ENCODE measurements around the gene RBCK1. TPM values are rescaled to one million over a fixed set of nuclear protein-coding genes. Genes with fewer than 3 reads are reported as not detected.

RBCK1 gene
- total and polyA plus RNA-seq, 9 of the 15 experiments (the other 6 are each of a cell fraction or from before 2014, with no cell fraction given): 5.9 to 59.3 (median 26.5) TPM

DNA sequence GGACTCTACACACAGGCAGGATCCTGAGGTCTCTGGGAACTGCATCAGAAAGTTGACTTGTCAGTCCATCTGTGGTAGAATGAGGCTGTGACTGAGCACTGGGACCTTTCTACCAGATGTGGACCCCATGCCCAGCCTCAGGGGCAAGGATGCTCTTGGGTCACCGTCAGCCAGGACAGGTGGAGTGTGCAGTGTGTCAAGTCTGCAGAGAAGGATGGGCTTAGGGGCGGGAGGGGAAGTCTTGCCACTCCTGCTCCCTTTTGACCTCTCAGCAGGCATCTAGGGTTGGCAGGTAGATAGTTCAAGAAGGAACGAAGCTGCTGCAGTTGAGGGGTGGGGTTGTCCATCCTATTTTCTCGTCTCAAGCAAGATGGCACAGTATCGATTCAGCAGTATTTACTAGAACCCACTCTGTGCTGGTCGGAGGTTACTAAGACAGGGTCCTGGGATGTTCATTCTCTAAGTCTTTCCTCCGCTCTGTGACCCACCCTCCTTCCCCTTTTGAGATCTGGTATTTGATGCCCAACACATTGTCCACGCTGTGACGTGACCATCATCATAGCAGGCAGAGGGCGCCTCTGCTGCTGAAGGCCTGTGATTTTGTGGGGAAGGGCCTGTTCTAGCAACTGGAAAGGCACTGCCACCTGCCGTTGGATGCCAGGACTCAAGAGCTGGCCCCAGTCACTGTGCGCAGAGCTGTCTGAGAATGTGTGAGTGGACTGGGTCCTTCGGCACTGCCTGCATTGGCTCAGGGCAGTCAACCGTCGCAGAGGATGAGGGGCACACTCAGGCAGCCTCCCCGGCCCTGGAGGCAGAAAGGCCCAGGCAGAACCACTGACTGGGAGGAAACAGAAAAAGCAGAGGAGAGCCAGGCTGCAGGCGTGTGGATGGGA, 23.2 kb downstream of the RBCK1 start (continued):
- TF ChIP-seq MAFG (tag; conservative IDR thresholded peaks at IDR 0.05) (no peak), LEF1 (IDR thresholded peaks at IDR 0.05) (no peak), RREB1 (CRISPR knock-in tag; IDR thresholded peaks at IDR 0.05) (no peak), CBFA2T2 (conservative IDR thresholded peaks at IDR 0.05) (no peak), ZNF316 (IDR thresholded peaks at IDR 0.05) (no peak), ZNF174 (CRISPR knock-in tag; IDR thresholded peaks at IDR 0.05) (no peak), PTRF (tag; IDR thresholded peaks at IDR 0.05) (no peak), SMC3 (conservative IDR thresholded peaks at IDR 0.05; ENCODE audit: insufficient read depth, low read depth, low read length) (peak; percentile 67)
- TF ChIP-seq, protein P1, sequence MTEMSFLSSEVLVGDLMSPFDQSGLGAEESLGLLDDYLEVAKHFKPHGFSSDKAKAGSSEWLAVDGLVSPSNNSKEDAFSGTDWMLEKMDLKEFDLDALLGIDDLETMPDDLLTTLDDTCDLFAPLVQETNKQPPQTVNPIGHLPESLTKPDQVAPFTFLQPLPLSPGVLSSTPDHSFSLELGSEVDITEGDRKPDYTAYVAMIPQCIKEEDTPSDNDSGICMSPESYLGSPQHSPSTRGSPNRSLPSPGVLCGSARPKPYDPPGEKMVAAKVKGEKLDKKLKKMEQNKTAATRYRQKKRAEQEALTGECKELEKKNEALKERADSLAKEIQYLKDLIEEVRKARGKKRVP (CRISPR knock-in tag; IDR thresholded peaks at IDR 0.05): no peak
- TF ChIP-seq, protein P2, sequence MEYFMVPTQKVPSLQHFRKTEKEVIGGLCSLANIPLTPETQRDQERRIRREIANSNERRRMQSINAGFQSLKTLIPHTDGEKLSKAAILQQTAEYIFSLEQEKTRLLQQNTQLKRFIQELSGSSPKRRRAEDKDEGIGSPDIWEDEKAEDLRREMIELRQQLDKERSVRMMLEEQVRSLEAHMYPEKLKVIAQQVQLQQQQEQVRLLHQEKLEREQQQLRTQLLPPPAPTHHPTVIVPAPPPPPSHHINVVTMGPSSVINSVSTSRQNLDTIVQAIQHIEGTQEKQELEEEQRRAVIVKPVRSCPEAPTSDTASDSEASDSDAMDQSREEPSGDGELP (CRISPR knock-in tag; IDR thresholded peaks at IDR 0.05; ENCODE audit: borderline replicate concordance): peak; percentile 58; the same call in 1 of the 2 replicates
